Smooth muscle cell (in vitro differentiated cells): Measurements from ENCODE around the gene PRTN3. TPM values are rescaled to one million over a fixed set of nuclear protein-coding genes. Genes with fewer than 3 reads are reported as not detected.
A peak's percentile ranks its signal among the peaks of the same experiment; 100 is the strongest.

Experiments
- DNase-seq: peaks from one replicate; lab custom pipeline; 2025; ENCODE audit not compliant: unreplicated experiment; lab: John Stamatoyannopoulos, UW
- H2AFZ ChIP-seq: fragments of 200-600 bp; sonication (generic); 2 replicates; pipeline ENCODE4 v1.6.0; 2016; ENCODE audit warnings: antibody characterized with exemption, low read depth, mild to moderate bottlenecking
- H3F3A ChIP-seq: fragments of 200-600 bp; sonication (generic); 2 replicates; pipeline ENCODE4 v1.6.0; 2017; ENCODE audit warnings: antibody characterized with exemption, low read depth
- H3K27ac ChIP-seq: fragments of 200-600 bp; sonication (generic); 2 replicates; pipeline ENCODE4 v1.5.1; 2016; ENCODE audit warnings: low read depth, mild to moderate bottlenecking
- H3K27me3 ChIP-seq: fragments of 200-600 bp; sonication (generic); 2 replicates; pipeline ENCODE4 v1.6.1; 2016; ENCODE audit warnings: low read depth, mild to moderate bottlenecking
- H3K36me3 ChIP-seq: fragments of 200-600 bp; sonication (generic); 2 replicates; pipeline ENCODE4 v1.5.1; 2016; ENCODE audit warnings: low read depth
- H3K4me1 ChIP-seq: fragments of 200-600 bp; sonication (generic); 2 replicates; pipeline ENCODE4 v1.5.1; 2016; ENCODE audit warnings: low read depth
- H3K4me2 ChIP-seq: fragments of 200-600 bp; sonication (generic); 2 replicates; pipeline ENCODE4 v1.6.0; 2016; ENCODE audit warnings: mild to moderate bottlenecking
- H3K4me3 ChIP-seq: fragments of 200-600 bp; sonication (generic); 2 replicates; pipeline ENCODE4 v1.5.1; 2016; ENCODE audit warnings: mild to moderate bottlenecking
- H3K79me2 ChIP-seq: fragments of 200-600 bp; sonication (generic); 2 replicates; pipeline ENCODE4 v1.6.0; 2016; ENCODE audit warnings: low read depth, mild to moderate bottlenecking
- H3K9ac ChIP-seq: fragments of 200-600 bp; sonication (generic); 2 replicates; pipeline ENCODE4 v1.6.0; 2016; ENCODE audit warnings: low read depth
- H3K9me3 ChIP-seq: fragments of 200-600 bp; sonication (generic); replicated peaks from 2 replicates; pipeline ENCODE4 v1.5.1; 2016; ENCODE audit warnings: low read depth
- H4K20me1 ChIP-seq: fragments of 200-600 bp; sonication (generic); 2 replicates; pipeline ENCODE4 v1.6.0; 2016; ENCODE audit warnings: low read depth
- WGBS: methylation state at CpG from one replicate; pipeline ENCODE4 v1.1.7; 2016; ENCODE audit warnings: low lambda C conversion rate; 5-methylcytosine and 5-hydroxymethylcytosine counted together
- polyA plus RNA-seq: library from polyadenylated mRNA; unstranded; fragments of >200 nt; fragmentation: Nextera tagmentation; extraction: Ambion mirVana; gene quantifications from 2 replicates; pipeline ENCODE4 v1.2.1, GENCODE V29; 2016
- total RNA-seq: library from RNA; depleted of rRNA; stranded (reverse); fragments of >200 nt; gene quantifications from 2 replicates; pipeline ENCODE4 v1.2.3, GENCODE V29; 2014
- TF ChIP-seq, protein P1 (sequence below): fragments of 200-600 bp; sonication (generic); IDR thresholded peaks from 2 replicates; pipeline ENCODE4 v1.5.1; 2017; ENCODE audit warnings: borderline replicate concordance, mild to moderate bottlenecking, antibody characterized with exemption; ENCODE audit not compliant: insufficient read depth, poor library complexity, severe bottlenecking

PRTN3 gene
- total and polyA plus RNA-seq, 2 experiments from 2014 or later, result not detected

DNA sequence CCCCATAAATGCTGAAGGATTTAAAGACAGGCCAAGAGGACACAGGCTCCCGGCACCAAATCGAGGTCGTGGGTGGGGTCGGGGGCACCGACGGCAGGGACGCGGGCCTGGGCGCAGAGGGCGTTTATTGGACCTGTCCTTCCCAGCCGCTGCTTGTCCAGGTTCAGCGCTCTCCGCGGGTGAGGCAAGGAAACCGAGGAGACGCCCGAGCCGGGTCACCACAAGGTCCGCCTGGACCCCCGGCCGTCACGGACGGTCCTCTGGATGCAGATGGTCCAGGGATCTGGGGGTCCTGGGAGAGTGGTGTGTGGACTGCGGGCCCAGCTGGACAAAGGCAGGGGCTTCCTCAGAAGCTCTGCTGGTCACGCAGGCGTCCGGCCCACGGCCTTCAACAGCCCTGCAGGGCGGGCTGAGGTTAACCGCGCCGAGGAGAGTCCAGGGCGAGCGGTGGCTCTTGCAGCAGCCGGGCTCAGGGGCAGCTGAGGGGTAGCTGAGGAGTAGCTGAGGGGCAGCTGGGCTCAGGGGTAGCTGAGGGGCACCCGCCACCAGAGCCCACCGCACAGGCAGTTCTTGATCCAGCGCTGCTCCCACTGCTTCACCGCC, 27.2 kb downstream of the PRTN3 start:
- Histone ChIP-seq H3K4me2 (no peak overlapping the region), H3K79me2 (no peaks in the 10 kb centered on the region), H3K27me3 (peaks cover 4% of the 10 kb centered on the region), H2AFZ (no peak overlapping the region), H3K9ac (no peak overlapping the region), H3K4me3 (no peak overlapping the region), H4K20me1 (peaks cover 18% of the 10 kb centered on the region), H3K4me1 (no peaks in the 10 kb centered on the region), H3K36me3 (no peaks in the 10 kb centered on the region), H3K27ac (no peak overlapping the region), H3K9me3 (no peaks in the 10 kb centered on the region), H3F3A (no peaks in the 10 kb centered on the region)
- 97% methylated on average over 35 of the region's 39 CpGs for WGBS
- TF ChIP-seq, protein P1, sequence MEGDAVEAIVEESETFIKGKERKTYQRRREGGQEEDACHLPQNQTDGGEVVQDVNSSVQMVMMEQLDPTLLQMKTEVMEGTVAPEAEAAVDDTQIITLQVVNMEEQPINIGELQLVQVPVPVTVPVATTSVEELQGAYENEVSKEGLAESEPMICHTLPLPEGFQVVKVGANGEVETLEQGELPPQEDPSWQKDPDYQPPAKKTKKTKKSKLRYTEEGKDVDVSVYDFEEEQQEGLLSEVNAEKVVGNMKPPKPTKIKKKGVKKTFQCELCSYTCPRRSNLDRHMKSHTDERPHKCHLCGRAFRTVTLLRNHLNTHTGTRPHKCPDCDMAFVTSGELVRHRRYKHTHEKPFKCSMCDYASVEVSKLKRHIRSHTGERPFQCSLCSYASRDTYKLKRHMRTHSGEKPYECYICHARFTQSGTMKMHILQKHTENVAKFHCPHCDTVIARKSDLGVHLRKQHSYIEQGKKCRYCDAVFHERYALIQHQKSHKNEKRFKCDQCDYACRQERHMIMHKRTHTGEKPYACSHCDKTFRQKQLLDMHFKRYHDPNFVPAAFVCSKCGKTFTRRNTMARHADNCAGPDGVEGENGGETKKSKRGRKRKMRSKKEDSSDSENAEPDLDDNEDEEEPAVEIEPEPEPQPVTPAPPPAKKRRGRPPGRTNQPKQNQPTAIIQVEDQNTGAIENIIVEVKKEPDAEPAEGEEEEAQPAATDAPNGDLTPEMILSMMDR, result no peak
- no peak for DNase-seq

DNA sequence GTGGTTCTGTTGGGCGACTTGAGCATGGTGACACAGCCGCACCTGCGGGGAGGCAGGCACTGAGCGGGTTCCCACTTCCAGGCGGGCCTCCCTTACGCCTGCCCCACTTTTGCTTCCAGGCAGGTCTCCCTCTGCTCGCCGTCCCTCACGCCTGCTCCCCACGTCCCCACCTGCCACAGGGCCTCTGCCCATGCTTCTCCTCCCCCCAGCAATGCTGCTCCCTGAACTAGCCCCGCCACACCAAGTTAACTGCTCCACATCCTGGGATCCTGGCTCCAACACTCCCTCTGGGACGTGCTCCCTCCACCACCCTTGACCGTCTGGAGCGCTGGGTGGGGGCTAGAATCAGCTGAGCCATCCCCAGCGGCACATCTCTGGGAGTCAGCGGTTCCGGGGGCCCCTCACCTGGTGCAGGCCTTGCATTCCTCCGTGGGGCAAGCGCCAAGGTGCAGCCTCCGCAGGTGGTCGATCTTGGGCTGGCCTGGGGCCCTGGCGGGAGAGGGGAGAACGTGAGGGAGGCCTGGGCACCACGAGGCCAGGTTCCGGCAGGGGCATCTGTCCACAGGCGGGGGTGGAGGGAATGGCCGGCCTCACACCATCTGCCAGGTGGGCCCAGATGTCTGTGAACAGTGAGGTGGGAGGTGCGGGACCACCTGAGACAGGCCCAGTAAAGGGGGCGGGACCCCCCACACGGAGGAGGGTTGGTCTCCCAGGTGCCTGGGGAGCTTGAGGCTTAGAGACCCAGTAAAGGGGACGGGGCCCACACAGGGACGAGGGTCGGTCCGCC, 27.9 kb downstream of the PRTN3 start:
- Histone ChIP-seq H3K27ac (peak overlapping the region; percentile 56), H3K9me3 (no peaks in the 10 kb centered on the region), H3K36me3 (no peaks in the 10 kb centered on the region), H3K4me3 (no peak overlapping the region), H2AFZ (no peak overlapping the region), H3K27me3 (no peaks in the 10 kb centered on the region), H3F3A (no peaks in the 10 kb centered on the region), H3K79me2 (no peaks in the 10 kb centered on the region), H3K4me1 (no peaks in the 10 kb centered on the region), H3K9ac (no peak overlapping the region), H3K4me2 (peak overlapping the region; percentile 8), H4K20me1 (peaks cover 18% of the 10 kb centered on the region)
- 95% methylated on average over 27 of the region's 34 CpGs for WGBS
- DNase-seq, result no peak
- TF ChIP-seq, protein P1, result no peak

DNA sequence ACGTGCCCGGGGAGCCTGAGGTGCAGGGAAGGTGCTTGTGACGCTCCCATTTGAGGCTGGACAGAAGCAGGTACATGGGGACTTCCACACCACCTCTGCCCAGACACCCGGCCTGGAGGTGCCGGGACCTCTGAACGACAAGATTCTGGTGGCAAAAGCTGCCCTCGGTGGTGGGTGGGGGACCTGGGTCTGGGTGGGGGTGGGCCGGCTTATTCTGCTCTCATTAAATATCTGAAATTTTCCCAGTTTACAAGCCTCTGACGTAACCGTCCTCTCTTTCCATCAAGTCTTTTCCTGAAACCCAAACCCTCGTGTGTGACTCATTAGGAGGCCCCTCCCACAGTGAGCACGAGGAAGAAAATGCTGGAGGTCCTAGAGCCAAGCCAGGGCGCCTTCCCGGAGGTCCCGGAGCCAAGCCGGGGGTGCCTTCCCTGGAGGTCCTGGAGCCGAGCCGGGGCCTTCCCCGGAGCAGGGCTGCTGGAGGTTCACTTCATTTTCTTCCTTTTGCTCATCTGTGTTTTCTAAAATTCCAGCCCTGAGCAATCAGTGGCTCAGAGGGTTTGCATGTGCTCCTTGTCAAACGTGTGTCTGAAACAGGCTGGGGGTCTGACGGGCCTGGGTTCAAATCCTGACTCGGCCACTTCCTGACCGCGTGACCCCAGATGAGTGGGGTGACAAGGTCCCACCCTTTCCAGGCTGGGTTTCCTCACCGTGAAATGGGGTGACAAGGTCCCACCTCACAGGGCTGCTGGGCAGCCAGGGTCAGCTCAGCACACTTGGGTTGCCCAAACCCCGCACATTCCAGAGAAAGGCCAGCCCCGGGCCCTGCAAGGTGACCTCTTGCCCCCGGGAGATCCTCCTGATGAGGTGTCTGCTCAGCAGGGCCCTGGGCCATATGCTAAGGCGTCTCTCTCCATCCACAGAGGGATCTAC, 28.7 kb downstream of the PRTN3 start:
- Histone ChIP-seq H4K20me1 (peaks cover 18% of the 10 kb centered on the region), H3K4me2 (peak overlapping the region; percentile 8), H3K4me1 (no peaks in the 10 kb centered on the region), H3K9ac (no peak overlapping the region), H3K4me3 (no peak overlapping the region), H3K36me3 (no peaks in the 10 kb centered on the region), H3K9me3 (no peaks in the 10 kb centered on the region), H3K79me2 (no peaks in the 10 kb centered on the region), H3K27me3 (no peaks in the 10 kb centered on the region), H2AFZ (no peak overlapping the region), H3K27ac (peak overlapping the region; percentile 56), H3F3A (no peaks in the 10 kb centered on the region)
- WGBS, result 49% methylated on average over 25 of the region's 29 CpGs
- DNase-seq, result peak; percentile 55
- TF ChIP-seq, protein P1, result no peak
